PFSK-1 (cell line): Measurements from ENCODE around the gene JPH2.

Experiments used
- POLR2AphosphoS5 ChIP-seq: IDR thresholded peaks from 2 replicates; pipeline ENCODE4 v1.6.1; 2012; ENCODE audit warnings: low read depth, mild to moderate bottlenecking, control low read depth, low read length, moderate library complexity
- SIN3A ChIP-seq: IDR thresholded peaks from 2 replicates; pipeline ENCODE4 v1.6.1; 2012; ENCODE audit warnings: mild to moderate bottlenecking, low read length, moderate library complexity, borderline replicate concordance; ENCODE audit not compliant: insufficient read depth
- TAF1 ChIP-seq: IDR thresholded peaks from 2 replicates; pipeline ENCODE4 v1.6.1; 2012; ENCODE audit warnings: low read length, control low read depth, borderline replicate concordance; ENCODE audit not compliant: insufficient read depth
- TF ChIP-seq, protein P1 (sequence below), 2 experiments: IDR thresholded peaks; 2 replicates each; pipeline versions ENCODE4 v1.6.1 to v1.8.0; 2011 to 2012; ENCODE audit warnings: low read depth in 2 of 2, low read length in 2 of 2, control low read depth in 1 of 2, inconsistent platforms in 1 of 2, mild to moderate bottlenecking in 1 of 2, moderate library complexity in 1 of 2; ENCODE audit not compliant: insufficient read depth in 1 of 2

DNA sequence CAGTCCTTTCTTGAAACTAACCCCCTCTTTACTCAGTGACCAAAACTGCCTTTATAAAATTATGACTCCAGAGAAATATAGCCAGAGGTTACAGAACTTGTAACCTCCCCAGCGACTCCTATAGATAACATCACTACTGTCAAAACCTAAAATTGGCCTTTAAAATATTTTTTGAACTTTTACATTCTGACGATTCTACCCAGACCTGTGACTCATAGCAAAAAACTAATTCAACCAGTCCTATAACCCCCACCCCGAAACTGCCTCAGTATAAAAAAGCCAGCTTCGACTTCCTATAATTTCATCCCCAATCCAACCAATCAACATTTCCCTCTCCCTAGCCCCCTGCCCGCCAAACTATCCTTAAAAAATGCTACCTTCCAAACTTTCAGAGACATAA is 13.9 kb downstream of the JPH2 start:
- TF ChIP-seq, protein P1, sequence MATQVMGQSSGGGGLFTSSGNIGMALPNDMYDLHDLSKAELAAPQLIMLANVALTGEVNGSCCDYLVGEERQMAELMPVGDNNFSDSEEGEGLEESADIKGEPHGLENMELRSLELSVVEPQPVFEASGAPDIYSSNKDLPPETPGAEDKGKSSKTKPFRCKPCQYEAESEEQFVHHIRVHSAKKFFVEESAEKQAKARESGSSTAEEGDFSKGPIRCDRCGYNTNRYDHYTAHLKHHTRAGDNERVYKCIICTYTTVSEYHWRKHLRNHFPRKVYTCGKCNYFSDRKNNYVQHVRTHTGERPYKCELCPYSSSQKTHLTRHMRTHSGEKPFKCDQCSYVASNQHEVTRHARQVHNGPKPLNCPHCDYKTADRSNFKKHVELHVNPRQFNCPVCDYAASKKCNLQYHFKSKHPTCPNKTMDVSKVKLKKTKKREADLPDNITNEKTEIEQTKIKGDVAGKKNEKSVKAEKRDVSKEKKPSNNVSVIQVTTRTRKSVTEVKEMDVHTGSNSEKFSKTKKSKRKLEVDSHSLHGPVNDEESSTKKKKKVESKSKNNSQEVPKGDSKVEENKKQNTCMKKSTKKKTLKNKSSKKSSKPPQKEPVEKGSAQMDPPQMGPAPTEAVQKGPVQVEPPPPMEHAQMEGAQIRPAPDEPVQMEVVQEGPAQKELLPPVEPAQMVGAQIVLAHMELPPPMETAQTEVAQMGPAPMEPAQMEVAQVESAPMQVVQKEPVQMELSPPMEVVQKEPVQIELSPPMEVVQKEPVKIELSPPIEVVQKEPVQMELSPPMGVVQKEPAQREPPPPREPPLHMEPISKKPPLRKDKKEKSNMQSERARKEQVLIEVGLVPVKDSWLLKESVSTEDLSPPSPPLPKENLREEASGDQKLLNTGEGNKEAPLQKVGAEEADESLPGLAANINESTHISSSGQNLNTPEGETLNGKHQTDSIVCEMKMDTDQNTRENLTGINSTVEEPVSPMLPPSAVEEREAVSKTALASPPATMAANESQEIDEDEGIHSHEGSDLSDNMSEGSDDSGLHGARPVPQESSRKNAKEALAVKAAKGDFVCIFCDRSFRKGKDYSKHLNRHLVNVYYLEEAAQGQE (IDR thresholded peaks at IDR 0.05; ENCODE audit: insufficient read depth in 1 of 2, low read depth in 2 of 2, low read length in 2 of 2) = no peak
- no peak for TF ChIP-seq SIN3A
- TF ChIP-seq POLR2AphosphoS5 = no peak
- no peak for TF ChIP-seq TAF1
